GM23338 (cell line): ENCODE data around the gene PROZ. TPM values are rescaled to one million over a fixed set of nuclear protein-coding genes. Genes with fewer than 3 reads are reported as not detected.

Experiments
- ATAC-seq: fragments of 200-7000 bp; cut with Tn5 transposase; 3 replicates; pipeline ENCODE4 v1.9.1; 2020
- DNase-seq: peaks from one replicate; pipeline ENCODE4 v3.0.0-alpha.2; 2015; ENCODE audit warnings: low spot score
- H2AFZ ChIP-seq: fragments of 200-600 bp; sonication (generic); 2 replicates; pipeline ENCODE4 v1.8.0; 2016; ENCODE audit warnings: antibody characterized with exemption, mild to moderate bottlenecking, moderate library complexity
- H3F3A ChIP-seq: fragments of 200-600 bp; sonication (generic); replicated peaks from 2 replicates; pipeline ENCODE4 v1.8.0; 2017; ENCODE audit warnings: antibody characterized with exemption, mixed run types, low read depth
- H3K27ac ChIP-seq: fragments of 200-600 bp; sonication (generic); 2 replicates; pipeline ENCODE4 v1.6.1; 2016; ENCODE audit warnings: low read depth
- H3K27me3 ChIP-seq: fragments of 200-600 bp; sonication (generic); 2 replicates; pipeline ENCODE4 v1.8.0; 2016; ENCODE audit warnings: mild to moderate bottlenecking, mixed run types, moderate library complexity; ENCODE audit not compliant: insufficient read depth
- H3K36me3 ChIP-seq: fragments of 200-600 bp; sonication (generic); 2 replicates; pipeline ENCODE4 v1.8.0; 2016; ENCODE audit warnings: mild to moderate bottlenecking; ENCODE audit not compliant: insufficient read depth
- H3K4me1 ChIP-seq: fragments of 200-600 bp; sonication (generic); 2 replicates; pipeline ENCODE4 v1.8.0; 2016; ENCODE audit warnings: mild to moderate bottlenecking, moderate library complexity; ENCODE audit not compliant: insufficient read depth
- H3K4me2 ChIP-seq: fragments of 200-600 bp; sonication (generic); 2 replicates; pipeline ENCODE4 v1.7.1; 2017; ENCODE audit warnings: mixed run types
- H3K4me3 ChIP-seq: fragments of 200-600 bp; sonication (generic); 2 replicates; pipeline ENCODE4 v1.6.1; 2016; ENCODE audit warnings: mixed run types
- H3K79me2 ChIP-seq: fragments of 200-600 bp; sonication (generic); replicated peaks from 2 replicates; pipeline ENCODE4 v1.8.0; 2017; ENCODE audit warnings: mild to moderate bottlenecking; ENCODE audit not compliant: insufficient read depth
- H3K9me2 ChIP-seq: fragments of 200-600 bp; sonication (generic); 2 replicates; pipeline ENCODE4 v1.8.0; 2017; ENCODE audit not compliant: insufficient read depth
- H4K20me1 ChIP-seq: fragments of 200-600 bp; sonication (generic); replicated peaks from 2 replicates; pipeline ENCODE4 v1.8.0; 2017; ENCODE audit warnings: mild to moderate bottlenecking; ENCODE audit not compliant: insufficient read depth
- H3K27ac Mint-ChIP-seq: 2 replicates; pipeline ENCODE4 v1.8.0; 2020; ENCODE audit warnings: inconsistent platforms, mild to moderate bottlenecking, moderate library complexity, mixed read lengths
- H3K27me3 Mint-ChIP-seq: 3 replicates; pipeline ENCODE4 v1.8.0; 2022; ENCODE audit warnings: low read depth, mild to moderate bottlenecking, moderate library complexity, mixed read lengths, inconsistent platforms; ENCODE audit not compliant: insufficient read depth, poor library complexity
- H3K36me3 Mint-ChIP-seq: 3 replicates; pipeline ENCODE4 v1.8.0; 2021; ENCODE audit warnings: low read depth, mild to moderate bottlenecking, inconsistent platforms, moderate library complexity, mixed read lengths
- H3K4me1 Mint-ChIP-seq: 3 replicates; pipeline ENCODE4 v1.8.0; 2020; ENCODE audit warnings: mild to moderate bottlenecking, inconsistent platforms, mixed read lengths
- H3K4me3 Mint-ChIP-seq: 3 replicates; pipeline ENCODE4 v1.8.0; 2021; ENCODE audit warnings: moderate library complexity, mild to moderate bottlenecking, inconsistent platforms, mixed read lengths
- H3K9me3 Mint-ChIP-seq: 3 replicates; pipeline ENCODE4 v1.8.0; 2020; ENCODE audit warnings: moderate library complexity, mild to moderate bottlenecking, inconsistent platforms, mixed read lengths
- CREB1 ChIP-seq: fragments of 250-450 bp; sonication (Bioruptor Pico); IDR thresholded peaks from 2 replicates; pipeline ENCODE4 v1.5.0; 2020; ENCODE audit warnings: low read depth, mild to moderate bottlenecking, moderate library complexity
- EZH2 ChIP-seq: fragments of 200-600 bp; sonication (generic); IDR thresholded peaks from one replicate; pipeline ENCODE4 v1.8.0; 2017; ENCODE audit warnings: antibody characterized with exemption, mild to moderate bottlenecking, low read depth; ENCODE audit not compliant: unreplicated experiment
- EZH2phosphoT487 ChIP-seq: fragments of 200-600 bp; sonication (generic); IDR thresholded peaks from one replicate; pipeline ENCODE4 v1.8.1; 2018; ENCODE audit warnings: antibody characterized with exemption; ENCODE audit not compliant: unreplicated experiment
- JUNB ChIP-seq: IDR thresholded peaks from one replicate; pipeline ENCODE4 v1.6.1; 2016; ENCODE audit warnings: antibody characterized with exemption; ENCODE audit not compliant: unreplicated experiment
- NANOG ChIP-seq: IDR thresholded peaks from 2 replicates; pipeline ENCODE4 v1.6.1; 2016; ENCODE audit warnings: antibody characterized with exemption, borderline replicate concordance
- POLR2AphosphoS5 ChIP-seq: IDR thresholded peaks from 2 replicates; pipeline ENCODE4 v1.6.1; 2016; ENCODE audit warnings: antibody characterized with exemption, low read depth
- STAT1 ChIP-seq: IDR thresholded peaks from one replicate; pipeline ENCODE4 v1.6.1; 2016; ENCODE audit warnings: antibody characterized with exemption; ENCODE audit not compliant: unreplicated experiment
- ZNF114 ChIP-seq: fragments of 250-450 bp; sonication (Bioruptor Pico); IDR thresholded peaks from 2 replicates; pipeline ENCODE4 v1.5.0; 2020; ENCODE audit warnings: mild to moderate bottlenecking, moderate library complexity
- ZNF331 ChIP-seq: fragments of 250-450 bp; sonication (Bioruptor Pico); IDR thresholded peaks from 2 replicates; pipeline ENCODE4 v1.5.0; 2020; ENCODE audit warnings: low read depth, mild to moderate bottlenecking, moderate library complexity
- polyA plus RNA-seq: library from polyadenylated mRNA; unstranded; fragments of >200 nt; fragmentation: Nextera tagmentation; extraction: Ambion mirVana; gene quantifications from 2 replicates; pipeline ENCODE4 v1.2.1, GENCODE V29; 2016
- total RNA-seq: library from RNA; depleted of rRNA; stranded (reverse); fragments of >200 nt; shearing (Covaris generic); gene quantifications from 2 replicates; pipeline ENCODE4 v1.2.3, GENCODE V29; 2014
- TF ChIP-seq, protein P1 (sequence below): IDR thresholded peaks from one replicate; pipeline ENCODE4 v1.6.1; 2018; ENCODE audit warnings: antibody characterized with exemption; ENCODE audit not compliant: unreplicated experiment
- TF ChIP-seq, protein P2 (sequence below), 2 experiments: fragments of 200-600 bp in 1 of 2; sonication (generic) in 1 of 2; conservative IDR thresholded peaks; 2 replicates each; pipeline versions ENCODE4 v1.5.1 to v1.6.1; 2016 to 2017; ENCODE audit warnings: antibody characterized with exemption in 2 of 2, low read depth in 2 of 2, mild to moderate bottlenecking in 2 of 2, moderate library complexity in 1 of 2
- TF ChIP-seq, protein P3 (sequence below): IDR thresholded peaks from 2 replicates; pipeline ENCODE4 v1.6.1; 2016; ENCODE audit warnings: antibody characterized with exemption
- TF ChIP-seq, protein P4 (sequence below): fragments of 250-450 bp; sonication (Bioruptor Pico); IDR thresholded peaks from 2 replicates; pipeline ENCODE4 v1.5.0; 2020; ENCODE audit warnings: mild to moderate bottlenecking, moderate library complexity

The PROZ gene
- total and polyA plus RNA-seq, 2 experiments from 2014 or later, result 0.53 TPM; not detected in 1

DNA sequence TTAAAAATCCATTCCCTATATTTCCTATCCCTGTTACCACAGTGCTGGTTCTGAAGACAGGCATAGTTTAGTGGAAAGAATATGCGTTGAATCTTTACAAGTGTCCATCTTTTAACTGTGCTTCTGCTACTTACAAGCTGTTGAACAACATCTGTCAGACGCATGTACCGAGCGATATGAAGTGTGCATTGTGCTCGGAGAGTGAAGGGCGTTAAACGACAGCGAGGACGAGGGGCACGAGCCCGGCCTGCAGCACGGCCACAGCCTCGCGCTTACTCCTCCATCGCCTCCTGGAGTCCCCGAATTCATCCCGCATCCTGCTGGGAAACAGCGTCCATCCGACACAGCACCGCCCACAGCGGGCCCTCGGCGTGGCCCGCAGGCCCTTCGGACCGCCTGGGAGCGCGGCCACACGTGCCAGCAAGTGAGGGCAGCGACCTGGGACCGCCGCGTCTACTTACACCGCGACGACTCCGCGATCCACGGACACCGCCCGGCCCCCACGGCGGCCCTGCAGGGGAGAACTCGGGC, 49.5 kb downstream of the PROZ start:
- peak overlapping the region; percentile 85 for H3K4me3 Mint-ChIP-seq
- TF ChIP-seq EZH2phosphoT487 (no peak), EZH2 (no peak), POLR2AphosphoS5 (no peak), STAT1 (no peak), ZNF331 (CRISPR knock-in tag) (no peak), JUNB (no peak), CREB1 (CRISPR knock-in tag) (no peak), ZNF114 (CRISPR knock-in tag) (no peak), NANOG (no peak)
- TF ChIP-seq, protein P1, sequence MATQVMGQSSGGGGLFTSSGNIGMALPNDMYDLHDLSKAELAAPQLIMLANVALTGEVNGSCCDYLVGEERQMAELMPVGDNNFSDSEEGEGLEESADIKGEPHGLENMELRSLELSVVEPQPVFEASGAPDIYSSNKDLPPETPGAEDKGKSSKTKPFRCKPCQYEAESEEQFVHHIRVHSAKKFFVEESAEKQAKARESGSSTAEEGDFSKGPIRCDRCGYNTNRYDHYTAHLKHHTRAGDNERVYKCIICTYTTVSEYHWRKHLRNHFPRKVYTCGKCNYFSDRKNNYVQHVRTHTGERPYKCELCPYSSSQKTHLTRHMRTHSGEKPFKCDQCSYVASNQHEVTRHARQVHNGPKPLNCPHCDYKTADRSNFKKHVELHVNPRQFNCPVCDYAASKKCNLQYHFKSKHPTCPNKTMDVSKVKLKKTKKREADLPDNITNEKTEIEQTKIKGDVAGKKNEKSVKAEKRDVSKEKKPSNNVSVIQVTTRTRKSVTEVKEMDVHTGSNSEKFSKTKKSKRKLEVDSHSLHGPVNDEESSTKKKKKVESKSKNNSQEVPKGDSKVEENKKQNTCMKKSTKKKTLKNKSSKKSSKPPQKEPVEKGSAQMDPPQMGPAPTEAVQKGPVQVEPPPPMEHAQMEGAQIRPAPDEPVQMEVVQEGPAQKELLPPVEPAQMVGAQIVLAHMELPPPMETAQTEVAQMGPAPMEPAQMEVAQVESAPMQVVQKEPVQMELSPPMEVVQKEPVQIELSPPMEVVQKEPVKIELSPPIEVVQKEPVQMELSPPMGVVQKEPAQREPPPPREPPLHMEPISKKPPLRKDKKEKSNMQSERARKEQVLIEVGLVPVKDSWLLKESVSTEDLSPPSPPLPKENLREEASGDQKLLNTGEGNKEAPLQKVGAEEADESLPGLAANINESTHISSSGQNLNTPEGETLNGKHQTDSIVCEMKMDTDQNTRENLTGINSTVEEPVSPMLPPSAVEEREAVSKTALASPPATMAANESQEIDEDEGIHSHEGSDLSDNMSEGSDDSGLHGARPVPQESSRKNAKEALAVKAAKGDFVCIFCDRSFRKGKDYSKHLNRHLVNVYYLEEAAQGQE, result no peak
- TF ChIP-seq, protein P2, sequence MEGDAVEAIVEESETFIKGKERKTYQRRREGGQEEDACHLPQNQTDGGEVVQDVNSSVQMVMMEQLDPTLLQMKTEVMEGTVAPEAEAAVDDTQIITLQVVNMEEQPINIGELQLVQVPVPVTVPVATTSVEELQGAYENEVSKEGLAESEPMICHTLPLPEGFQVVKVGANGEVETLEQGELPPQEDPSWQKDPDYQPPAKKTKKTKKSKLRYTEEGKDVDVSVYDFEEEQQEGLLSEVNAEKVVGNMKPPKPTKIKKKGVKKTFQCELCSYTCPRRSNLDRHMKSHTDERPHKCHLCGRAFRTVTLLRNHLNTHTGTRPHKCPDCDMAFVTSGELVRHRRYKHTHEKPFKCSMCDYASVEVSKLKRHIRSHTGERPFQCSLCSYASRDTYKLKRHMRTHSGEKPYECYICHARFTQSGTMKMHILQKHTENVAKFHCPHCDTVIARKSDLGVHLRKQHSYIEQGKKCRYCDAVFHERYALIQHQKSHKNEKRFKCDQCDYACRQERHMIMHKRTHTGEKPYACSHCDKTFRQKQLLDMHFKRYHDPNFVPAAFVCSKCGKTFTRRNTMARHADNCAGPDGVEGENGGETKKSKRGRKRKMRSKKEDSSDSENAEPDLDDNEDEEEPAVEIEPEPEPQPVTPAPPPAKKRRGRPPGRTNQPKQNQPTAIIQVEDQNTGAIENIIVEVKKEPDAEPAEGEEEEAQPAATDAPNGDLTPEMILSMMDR (conservative IDR thresholded peaks at IDR 0.05; ENCODE audit: low read depth in 2 of 2), result no peak
- TF ChIP-seq, protein P3, sequence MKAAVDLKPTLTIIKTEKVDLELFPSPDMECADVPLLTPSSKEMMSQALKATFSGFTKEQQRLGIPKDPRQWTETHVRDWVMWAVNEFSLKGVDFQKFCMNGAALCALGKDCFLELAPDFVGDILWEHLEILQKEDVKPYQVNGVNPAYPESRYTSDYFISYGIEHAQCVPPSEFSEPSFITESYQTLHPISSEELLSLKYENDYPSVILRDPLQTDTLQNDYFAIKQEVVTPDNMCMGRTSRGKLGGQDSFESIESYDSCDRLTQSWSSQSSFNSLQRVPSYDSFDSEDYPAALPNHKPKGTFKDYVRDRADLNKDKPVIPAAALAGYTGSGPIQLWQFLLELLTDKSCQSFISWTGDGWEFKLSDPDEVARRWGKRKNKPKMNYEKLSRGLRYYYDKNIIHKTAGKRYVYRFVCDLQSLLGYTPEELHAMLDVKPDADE, result no peak
- TF ChIP-seq, protein P4, sequence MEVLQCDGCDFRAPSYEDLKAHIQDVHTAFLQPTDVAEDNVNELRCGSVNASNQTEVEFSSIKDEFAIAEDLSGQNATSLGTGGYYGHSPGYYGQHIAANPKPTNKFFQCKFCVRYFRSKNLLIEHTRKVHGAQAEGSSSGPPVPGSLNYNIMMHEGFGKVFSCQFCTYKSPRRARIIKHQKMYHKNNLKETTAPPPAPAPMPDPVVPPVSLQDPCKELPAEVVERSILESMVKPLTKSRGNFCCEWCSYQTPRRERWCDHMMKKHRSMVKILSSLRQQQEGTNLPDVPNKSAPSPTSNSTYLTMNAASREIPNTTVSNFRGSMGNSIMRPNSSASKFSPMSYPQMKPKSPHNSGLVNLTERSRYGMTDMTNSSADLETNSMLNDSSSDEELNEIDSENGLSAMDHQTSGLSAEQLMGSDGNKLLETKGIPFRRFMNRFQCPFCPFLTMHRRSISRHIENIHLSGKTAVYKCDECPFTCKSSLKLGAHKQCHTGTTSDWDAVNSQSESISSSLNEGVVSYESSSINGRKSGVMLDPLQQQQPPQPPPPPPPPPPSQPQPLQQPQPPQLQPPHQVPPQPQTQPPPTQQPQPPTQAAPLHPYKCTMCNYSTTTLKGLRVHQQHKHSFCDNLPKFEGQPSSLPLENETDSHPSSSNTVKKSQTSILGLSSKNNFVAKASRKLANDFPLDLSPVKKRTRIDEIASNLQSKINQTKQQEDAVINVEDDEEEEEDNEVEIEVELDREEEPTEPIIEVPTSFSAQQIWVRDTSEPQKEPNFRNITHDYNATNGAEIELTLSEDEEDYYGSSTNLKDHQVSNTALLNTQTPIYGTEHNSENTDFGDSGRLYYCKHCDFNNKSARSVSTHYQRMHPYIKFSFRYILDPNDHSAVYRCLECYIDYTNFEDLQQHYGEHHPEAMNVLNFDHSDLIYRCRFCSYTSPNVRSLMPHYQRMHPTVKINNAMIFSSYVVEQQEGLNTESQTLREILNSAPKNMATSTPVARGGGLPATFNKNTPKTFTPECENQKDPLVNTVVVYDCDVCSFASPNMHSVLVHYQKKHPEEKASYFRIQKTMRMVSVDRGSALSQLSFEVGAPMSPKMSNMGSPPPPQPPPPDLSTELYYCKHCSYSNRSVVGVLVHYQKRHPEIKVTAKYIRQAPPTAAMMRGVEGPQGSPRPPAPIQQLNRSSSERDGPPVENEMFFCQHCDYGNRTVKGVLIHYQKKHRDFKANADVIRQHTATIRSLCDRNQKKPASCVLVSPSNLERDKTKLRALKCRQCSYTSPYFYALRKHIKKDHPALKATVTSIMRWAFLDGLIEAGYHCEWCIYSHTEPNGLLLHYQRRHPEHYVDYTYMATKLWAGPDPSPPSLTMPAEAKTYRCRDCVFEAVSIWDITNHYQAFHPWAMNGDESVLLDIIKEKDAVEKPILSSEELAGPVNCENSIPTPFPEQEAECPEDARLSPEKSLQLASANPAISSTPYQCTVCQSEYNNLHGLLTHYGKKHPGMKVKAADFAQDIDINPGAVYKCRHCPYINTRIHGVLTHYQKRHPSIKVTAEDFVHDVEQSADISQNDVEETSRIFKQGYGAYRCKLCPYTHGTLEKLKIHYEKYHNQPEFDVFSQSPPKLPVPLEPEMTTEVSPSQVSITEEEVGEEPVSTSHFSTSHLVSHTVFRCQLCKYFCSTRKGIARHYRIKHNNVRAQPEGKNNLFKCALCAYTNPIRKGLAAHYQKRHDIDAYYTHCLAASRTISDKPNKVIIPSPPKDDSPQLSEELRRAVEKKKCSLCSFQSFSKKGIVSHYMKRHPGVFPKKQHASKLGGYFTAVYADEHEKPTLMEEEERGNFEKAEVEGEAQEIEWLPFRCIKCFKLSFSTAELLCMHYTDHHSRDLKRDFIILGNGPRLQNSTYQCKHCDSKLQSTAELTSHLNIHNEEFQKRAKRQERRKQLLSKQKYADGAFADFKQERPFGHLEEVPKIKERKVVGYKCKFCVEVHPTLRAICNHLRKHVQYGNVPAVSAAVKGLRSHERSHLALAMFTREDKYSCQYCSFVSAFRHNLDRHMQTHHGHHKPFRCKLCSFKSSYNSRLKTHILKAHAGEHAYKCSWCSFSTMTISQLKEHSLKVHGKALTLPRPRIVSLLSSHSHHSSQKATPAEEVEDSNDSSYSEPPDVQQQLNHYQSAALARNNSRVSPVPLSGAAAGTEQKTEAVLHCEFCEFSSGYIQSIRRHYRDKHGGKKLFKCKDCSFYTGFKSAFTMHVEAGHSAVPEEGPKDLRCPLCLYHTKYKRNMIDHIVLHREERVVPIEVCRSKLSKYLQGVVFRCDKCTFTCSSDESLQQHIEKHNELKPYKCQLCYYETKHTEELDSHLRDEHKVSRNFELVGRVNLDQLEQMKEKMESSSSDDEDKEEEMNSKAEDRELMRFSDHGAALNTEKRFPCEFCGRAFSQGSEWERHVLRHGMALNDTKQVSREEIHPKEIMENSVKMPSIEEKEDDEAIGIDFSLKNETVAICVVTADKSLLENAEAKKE (CRISPR knock-in tag), result no peak
- Histone ChIP-seq H3K4me2 (peak overlapping the region; percentile 86), H3K9me2 (no peaks in the 10 kb centered on the region), H3K27ac (peak overlapping the region; percentile 97; the same call in 1 of the 2 replicates), H3K4me1 (peaks cover 31% of the 10 kb centered on the region), H3K4me3 (peak overlapping the region; percentile 62), H2AFZ (peak overlapping the region; percentile 63; the same call in 1 of the 2 replicates), H3K27me3 (no peaks in the 10 kb centered on the region), H3F3A (0 out of 2 replicates have a peak, but pooled peaks cover 10% of the 10 kb centered on the region), H4K20me1 (peaks cover 43% of the 10 kb centered on the region), H3K79me2 (peaks cover 85% of the 10 kb centered on the region), H3K36me3 (no peaks in the 10 kb centered on the region)
- no peaks in the 10 kb centered on the region for H3K9me3 Mint-ChIP-seq
- peaks cover 40% of the 10 kb centered on the region for H3K4me1 Mint-ChIP-seq
- peaks cover 5% of the 10 kb centered on the region for H3K27me3 Mint-ChIP-seq
- peaks cover 43% of the 10 kb centered on the region for H3K36me3 Mint-ChIP-seq
- H3K27ac Mint-ChIP-seq, result peak overlapping the region; percentile 77
- DNase-seq (peak; percentile 70), ATAC-seq (peak; percentile 49)
